Activated CD4-positive, alpha-beta T cell treated with anti-CD3 and anti-CD28 coated beads, Interleukin-2, Interleukin-6, amounts not matched to agents 100 ng/mL and 50 ng/mL, durations not matched to agents 16 hours and 8 hours (primary cell): ENCODE measurements around the gene EVA1C.

ENCODE experiments used
- DNase-seq: peaks from one replicate; pipeline ENCODE4 v3.0.0-alpha.2; 2020

EVA1C gene

DNA sequence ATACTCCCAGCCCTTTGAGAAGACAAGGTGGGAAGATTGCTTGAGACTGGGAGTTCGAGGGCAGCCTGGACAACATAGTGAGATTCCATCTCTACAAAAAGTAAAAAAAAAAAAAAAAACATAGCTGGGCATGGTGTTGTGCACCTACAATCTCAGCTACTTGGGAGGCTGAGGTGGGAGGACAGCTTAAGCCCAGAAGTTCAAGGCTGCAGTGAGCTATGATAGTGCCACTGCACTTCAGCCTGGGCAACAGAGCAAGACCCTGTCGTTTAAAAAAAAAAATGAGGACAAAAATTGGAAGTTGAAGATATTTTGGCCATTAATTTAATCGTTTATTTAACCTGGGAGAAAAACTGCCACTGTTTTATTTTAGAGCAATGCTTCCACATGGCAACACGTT is 20.8 kb upstream of the EVA1C start:
- DNase-seq: no peak

DNA sequence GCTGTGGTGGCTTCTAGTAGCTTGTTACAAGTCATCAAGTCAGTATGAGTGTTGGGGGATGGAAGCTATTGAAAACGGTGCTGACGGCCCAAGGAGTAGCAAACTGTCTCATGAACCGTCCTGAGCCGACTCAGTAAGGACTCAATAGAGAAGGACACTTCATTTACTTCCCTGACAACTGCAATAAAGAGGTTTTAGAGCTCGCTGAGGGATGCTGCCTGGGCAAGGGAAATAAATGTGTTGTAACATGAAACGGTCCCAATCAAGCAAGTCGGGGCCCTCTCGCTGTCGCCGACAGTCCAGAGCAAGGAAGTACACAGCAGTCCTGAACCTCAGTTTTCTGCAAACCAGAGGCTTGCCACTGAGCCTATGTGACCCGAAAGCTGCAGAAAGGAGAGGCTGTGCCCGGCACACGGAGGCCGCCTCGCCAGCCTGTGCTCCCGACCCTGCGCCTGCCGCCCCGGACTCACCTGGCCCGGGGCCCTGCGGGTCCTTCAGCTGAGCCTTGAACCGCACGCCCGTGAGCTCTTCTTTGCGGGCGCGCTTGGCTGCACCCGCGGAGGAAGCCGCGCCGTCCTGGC is 20.1 kb upstream of the EVA1C start:
- DNase-seq: no peak

DNA sequence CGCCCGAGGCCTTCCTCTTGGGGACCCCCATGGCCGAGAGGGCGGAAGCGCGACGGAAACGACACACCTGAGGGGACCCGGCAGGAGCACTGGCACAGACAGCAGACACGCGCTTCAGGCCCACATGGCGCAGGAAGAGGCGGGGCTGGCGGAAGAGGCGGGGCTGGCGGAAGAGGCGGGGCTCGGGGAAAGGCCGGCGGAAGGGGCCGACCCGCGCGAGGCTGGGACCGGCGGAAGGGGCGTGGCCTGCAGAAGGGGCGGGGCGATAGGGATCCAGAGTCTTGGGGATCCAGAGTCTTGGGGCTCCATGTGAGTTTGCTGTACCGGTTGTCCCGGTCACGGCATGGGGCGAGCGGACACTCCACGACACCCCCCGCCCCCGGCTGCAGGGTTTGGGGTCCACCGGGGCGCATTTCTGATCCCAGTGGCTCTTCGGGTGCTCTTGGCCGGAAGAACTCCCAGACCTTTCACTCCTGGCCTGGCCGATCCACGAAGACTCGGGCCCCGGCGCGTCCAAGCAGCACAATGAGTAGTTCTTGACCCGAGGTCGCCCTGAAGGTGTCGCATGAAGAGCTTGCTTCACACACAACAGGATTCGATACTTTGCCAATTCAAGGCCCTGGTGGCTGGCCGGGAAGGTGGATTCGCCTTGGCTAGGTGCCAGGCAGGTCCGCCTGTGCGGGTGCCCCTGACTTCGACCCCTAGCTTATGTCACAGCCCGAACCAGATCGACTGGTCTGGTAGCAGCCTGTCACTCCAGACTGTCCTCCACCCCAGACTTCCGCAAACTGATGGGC is 19.4 kb upstream of the EVA1C start, which contains the start of gene URB1:
Gene URB1, minus strand, starts transcription at position 133 of the 797 bp plus-strand sequence. Its CDS starts 102 bp downstream, at position 31.
- peak; percentile 97 for DNase-seq

DNA sequence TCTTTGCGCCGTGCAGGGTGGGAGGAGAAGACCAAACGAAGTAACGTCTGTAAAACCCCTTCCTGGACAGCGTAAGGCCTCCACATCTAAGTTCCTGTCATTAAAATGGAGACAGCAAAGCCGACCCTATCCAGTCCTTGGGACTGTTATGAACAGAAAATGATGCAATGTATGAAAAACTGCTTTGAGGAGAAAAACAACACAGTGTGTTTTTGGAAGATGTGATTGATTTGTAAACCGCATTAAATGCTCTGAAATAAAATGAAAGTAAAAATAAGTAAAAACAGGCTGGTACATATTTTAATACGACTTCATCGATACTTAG is 18.9 kb upstream of the EVA1C start:
- DNase-seq: no peak

DNA sequence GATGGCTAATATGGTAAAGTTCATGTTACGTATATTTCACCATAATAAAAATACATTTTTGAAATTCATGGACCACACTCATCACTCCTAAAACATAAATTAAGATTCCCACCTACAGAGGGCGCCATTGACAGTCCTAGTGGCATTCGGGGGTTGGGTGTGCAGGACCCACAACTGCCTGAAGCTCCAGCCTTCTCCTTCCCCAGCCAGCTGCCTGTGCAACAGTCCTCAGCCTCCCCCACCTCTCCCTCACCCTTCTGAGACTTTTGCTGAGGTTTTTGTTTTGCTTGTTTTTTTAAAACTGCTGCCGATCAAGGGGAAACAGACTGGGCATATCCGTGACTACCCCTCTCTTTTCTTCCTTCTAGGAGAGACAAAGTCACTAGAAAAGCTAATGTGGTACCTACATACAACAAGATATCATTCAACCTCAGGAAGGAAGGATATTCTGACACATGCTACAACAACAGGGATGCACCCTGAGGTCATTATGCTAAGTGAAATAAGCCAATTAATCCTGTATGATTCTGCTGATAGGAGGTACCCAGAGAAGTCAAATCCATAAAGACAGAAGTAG is 9.2 kb upstream of the EVA1C start:
- peak; percentile 86 for DNase-seq

DNA sequence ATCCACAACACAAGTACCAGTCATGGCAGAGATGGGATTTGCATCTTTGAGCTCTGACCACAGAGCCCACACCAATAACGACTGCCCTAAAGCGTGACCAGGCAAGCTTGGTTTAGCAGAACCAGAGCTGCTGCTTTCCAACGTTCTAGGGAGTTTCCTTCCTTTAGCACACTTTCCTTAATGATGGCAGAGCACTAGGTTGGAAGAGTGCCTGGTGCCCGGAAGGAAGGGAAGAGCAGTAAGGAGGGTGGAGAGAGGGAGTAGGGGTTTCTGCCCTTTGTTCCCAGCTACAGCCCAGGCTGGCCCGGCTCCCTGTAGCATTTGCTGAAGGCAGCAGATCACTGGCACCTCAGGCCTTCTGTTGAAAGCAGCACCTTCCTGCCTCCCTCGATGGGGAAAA is 6.1 kb upstream of the EVA1C start:
- no peak for DNase-seq

DNA sequence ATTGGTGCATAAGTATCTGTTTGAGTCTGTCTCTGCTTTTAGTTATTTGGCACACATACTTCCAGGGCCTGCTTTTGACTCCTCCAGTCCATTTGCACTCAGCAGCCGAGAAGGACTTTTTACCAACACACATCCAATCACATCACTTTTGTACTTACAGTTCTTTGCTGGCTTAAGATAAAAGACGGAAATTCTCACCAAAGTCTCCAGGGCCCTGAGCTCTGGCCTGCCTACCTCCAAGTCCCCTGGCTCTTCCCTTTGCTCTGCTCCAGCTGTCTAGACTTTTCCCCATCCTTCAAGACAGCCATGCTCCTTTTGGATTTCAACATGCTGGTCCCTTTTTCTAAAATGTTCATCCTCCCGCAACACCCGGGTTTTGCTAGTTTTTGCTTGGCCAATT is 2.2 kb upstream of the EVA1C start:
- no peak for DNase-seq

DNA sequence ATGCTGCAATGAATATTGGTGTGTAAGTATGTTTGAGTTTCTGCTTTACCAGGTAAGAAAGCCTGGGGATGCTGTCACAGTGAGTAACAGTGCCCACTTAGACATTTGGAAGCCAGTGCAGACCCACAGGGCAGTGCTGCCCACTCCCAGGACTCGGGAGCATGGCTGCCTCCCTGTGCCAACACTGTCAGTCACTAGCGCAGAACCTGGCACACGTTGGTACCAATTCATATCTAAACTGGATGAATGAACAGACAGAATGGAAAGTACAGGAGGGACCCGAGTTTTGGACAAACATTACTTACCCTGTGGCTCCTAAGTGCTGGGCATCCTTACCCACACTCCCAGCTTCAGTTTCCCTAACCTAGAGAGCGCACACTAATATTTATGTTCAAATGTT is 1.6 kb upstream of the EVA1C start:
- no peak for DNase-seq

DNA sequence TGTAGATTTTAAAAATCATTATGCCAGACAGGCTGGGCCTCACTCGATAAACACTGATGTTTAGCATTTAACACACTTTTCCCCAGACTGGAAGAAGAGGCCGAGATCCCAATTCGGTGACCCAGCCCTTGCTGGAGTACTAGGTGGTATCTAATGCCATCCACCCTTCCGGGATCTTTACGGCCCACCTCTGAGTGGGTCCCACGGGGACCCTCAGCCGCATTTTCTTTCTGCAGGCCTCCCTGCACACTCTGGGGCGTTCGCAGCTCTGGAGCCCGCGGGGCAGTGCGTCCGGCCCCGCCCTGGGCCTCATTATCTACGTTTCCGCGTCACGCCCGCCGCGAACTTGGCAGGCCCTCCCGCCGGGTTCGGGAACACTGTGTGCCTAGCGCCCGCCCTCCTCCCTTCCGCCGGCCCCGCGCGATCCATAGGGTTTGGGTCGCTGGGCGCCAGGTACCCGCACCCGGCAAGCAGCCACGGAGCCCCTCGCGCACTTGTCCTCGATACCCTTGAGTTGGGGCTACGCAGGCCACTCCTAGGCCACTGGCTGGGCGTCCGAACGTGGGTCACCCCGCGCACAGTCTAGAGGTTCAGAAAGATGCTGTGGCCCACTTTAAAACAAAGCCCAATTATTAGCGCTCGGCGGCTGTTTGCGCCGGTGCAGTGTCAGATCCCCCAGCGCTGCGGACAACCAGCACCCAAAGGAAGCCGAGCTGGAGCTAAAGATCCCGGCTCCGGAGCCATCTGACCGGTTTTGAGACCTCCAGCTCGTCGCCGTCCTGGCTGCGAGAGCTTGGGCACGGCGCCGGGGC is 950 bp upstream of the EVA1C start:
- peak; percentile 82 for DNase-seq

DNA sequence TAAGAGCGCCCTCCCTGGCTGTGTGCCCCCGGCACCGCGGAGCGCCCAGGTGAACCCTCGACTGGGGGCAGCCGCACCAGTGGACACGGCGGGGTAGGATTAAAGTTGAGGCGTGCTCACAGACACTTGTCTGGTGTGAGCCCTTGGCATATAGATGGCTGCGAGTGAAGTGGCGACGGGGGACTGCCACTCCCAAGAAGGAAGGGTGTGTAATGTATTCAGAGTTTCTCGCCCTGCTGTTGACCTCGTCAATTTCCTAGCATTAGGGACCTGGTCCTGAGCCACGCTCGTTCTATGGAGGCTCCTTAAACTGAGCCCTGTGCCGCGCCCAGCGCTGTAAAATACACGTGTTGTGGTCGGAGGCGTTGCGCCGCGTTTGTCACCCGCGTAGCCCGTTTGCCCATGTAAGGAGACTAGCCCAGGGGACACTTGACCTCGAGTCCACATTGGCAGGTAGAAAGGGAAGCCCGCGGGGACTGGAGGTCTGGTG is 554 bp downstream of the EVA1C start:
- DNase-seq: no peak

DNA sequence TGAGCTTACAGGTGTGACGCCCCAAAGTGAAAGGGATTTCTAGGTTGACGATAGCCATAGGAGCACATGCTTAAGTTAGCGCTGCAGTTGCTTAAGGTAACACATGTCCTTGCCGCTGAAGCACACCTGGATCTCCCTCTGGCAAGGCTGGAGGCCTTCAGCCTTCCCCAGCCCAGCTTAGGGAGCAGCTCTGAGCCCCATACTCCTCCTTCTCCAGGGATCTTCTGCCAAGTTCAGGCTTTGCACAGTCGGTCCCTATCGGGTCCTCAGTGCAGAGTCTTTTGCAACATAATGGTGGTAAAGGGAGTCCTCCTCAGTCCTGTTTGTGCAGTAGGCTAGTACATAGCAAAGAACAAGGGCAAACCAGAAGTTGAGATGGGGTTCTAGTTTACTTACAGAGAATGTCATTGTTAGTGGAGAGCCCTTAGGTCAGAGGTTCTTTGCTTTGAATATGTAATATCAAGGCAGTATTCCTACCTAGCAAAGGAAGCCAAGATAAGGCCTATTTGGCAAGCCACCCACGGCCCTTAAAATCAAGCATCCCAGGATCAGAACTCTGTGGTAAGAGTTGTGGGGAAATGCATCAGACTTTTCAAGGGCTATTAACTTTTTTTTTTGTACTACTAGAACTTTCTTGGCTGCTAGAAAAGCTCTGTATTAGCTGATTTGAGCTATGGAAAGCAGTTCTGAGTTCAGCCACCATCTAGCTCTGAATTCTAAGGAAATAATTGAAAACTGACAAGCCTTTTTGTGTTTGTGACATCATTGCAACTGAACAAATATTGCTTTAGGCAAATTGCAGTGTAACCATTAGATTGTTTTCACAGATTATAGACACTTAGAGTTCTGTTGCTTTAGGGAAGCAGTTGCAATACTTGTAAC is 1.4 kb downstream of the EVA1C start:
- no peak for DNase-seq

DNA sequence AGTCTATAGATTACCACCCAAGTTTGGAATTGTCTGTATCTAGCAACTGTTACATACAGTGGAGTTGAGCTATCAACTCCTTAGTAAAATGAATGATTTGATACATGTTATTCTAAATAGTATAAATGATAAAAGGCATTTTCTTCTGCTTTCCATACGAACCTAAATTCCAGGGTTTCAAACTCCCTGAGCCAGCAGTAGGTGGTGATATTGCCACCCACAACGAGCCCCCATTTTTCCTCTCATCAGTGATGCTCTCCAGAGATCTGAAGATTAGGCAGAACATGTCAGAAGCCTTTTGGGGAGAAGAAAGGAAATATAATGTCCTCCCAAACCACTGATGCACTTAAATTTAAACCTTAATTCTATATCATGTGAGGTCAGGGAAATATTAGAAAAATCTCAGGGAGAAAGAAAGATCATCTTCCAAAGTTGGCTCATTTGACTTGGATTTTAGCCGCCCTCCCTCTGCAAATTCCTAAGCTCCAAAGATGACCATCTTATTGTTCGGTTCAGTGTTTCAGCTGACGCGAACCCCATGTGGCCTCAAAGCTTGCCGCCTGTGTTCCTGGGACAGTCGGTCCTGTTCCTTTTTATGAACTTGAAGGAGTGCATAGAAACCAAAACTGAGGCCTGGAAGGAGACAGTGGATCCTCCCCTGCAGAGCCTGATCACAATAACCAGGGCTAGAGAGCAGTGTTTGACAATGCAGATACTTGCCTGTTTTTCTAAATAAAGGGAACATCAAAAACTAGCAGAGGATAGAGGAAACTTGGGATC is 2.3 kb downstream of the EVA1C start:
- DNase-seq: no peak

DNA sequence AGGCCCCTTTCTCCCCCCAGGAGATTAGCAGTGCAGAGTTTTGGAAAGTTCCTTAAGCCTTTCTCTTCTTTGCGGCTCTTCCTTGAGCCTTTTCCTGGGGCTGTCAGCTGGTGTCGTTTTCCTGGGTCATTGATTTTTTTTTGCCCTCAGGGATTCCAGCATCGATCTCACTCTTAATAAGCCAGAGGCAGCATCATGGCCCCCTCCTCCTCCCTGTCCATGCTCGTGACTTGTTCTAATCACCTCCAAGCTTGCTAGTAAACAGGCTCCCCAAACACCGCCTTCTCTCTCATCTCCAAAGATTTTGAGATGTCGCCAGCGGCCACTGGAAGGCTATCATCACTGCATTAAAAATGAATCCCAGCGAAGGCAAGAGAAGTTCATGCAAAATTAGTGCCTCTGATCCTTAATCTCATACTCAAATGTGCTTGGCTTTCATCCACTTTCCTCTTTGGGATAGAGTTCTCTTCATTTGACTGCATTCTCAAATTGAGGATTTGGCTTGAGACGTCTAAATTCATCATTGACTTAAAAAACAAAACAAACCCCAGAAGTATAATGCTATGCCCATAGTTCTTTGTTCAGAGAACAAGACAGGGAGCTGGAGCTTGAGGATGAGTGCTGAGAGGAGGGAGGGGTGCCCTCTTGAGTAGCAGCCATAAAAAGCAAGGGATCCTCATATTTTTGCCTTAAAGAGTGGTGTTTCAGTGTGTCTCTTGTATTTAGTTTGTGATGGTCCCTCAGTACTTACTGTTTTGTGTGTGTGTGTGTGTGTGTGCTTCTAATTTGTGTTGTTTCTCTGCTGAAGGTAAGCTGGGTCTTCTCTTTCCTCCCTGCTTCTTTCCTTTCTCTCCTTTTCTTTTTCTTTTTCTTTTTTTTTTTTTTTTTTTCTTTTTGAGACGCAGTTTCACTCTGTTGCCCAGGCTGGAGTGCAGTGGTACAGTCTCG is 3.2 kb downstream of the EVA1C start:
- DNase-seq: no peak

DNA sequence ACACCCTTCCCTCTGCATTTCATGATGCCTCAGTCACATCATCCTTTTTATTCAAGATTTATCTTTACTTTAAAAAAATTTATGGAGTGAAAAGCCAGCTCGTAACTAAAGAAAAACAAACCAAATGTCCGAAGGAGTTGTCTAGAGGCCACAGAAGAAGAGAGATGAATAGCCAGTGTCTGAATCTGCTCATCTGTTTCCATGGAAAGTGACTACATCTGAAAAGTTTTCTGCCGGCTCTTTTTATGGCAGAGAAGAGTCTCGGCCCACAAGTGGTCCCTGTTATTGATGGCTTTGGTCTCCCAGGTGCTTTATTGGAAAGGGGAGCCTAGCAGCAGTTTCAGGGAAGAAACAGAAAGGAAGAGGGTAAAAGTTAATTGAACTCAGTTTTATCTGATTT is 5.6 kb downstream of the EVA1C start:
- no peak for DNase-seq

DNA sequence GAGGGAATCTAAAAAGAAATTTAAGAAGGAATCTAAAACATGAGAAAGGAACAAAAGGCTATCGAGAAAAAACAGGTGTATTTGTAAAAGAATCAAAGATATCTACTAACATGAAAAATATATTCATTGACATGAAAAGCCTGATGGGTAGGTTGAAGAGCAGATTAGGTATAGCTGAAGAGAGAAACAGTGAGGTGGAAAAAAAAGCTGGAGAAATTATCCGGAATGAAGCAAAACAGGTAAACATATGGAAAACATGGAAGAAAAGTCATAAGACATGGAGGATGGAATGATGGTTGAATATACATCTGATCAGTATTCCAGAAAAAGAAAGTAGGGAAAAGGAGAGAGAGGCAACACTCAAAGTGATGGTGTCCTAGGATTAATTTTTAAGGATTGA is 9.6 kb downstream of the EVA1C start:
- DNase-seq: no peak

DNA sequence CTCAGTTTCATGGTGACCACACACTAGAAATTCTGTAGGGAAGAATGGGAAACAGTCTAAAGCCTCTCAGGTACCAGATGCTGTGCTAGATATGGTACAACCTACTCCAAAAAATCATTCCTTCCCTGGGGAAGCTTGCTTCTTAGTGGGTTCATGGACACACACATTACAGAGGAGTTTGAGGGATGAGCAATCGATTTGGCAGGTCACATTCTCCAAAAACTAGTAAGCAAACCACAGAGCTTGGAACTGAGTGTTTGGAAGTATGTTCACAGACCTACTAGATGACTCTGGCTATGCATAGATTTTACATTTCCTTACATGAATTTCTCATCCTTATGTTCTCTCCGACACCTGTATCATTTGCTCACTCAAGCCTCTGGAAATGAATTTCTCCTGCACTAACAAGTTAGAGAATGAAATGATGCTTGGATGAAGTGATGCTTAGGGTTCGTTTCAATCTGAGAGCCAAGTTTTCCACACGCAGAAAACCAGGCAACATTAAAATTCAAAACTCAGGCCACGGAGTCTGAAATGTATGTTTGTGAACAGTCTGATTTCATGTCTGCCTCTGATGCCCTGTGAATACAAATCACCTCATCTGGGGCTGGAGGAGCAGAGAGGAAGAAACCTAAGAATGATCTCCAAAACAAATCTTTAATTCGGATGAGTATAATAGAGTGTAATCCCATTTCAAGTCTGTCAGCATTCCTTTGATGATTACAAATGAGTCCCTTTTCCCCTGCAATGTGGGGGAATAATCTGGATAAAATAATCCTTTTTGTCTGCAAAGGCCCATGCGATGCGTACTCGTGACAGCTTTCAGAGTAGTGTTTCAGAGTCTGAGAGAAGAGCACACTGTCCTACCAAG is 11.0 kb downstream of the EVA1C start:
- no peak for DNase-seq

DNA sequence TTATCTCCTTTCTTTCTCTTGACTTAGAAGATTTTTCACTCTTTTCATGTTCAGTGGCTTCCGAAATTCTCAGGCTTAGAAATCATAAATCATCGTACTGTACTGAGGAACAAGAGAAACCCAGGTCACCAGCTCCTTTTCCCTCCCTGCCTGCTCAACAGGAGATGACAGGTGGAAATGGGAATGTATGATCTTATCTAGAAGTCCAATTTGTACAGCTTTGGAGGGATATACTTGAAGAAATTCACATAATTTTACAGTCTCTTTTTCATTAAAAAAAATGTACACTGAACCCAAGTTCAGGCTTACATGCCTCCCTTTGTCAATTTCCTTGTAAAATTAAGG is 11.7 kb downstream of the EVA1C start:
- no peak for DNase-seq

DNA sequence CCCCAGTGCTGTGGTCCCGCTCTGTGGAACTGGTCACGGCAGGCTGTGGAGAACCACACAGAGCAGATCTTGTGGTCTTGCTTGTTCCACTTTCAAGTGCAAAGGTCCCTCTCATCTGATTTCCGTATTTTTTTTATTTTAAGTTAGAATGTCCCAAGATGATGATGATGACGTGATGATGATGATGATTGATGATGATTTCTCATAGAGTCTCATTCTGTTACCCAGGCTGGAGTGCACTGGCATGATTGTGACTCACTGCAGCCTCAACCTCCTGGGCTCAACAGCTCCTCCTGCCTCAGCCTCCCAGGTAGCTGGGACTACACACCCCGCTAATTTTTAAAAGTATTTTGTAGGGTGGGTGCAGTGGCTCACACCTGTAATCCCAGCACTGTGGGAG is 12.2 kb downstream of the EVA1C start:
- DNase-seq: no peak

DNA sequence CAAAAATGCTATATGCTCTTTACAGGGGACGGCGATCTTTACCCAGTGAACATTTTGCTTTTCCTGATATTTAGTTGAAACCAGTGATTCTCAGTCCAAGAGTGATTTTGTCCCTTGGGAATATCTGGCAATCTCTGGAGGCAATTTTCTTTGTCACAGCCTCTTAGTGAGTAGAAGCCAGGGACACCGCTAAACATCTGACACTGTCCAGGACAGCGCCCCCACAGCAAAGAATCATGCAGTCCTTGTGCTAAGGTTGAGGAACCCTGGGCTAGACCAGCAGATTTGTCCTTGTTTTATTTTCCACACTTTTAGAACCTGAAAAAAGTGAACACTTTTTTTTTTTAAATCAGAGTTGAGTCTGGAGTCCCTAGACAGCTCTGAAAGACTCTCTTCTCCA is 13.1 kb downstream of the EVA1C start:
- DNase-seq: no peak

DNA sequence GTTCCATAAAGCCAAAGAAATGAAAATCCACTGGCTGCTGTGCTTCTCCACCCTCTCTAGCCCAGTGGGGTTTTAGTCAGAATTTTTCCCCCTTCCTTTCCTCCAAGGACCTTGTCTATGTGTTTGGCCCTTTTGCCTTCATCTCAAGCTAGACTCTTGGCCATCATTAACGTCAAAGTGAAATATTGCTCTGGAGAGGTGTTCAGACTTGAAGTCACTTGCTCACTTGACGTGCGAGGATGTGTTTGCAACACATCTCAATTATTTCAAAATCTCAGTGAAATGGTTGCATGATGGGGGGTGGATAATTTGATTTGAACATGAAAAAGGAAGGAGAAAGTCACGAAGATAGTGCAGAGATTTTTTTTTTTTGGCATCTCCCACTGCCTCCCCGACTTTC is 13.6 kb downstream of the EVA1C start:
- no peak for DNase-seq
